Ecto neural progenitor cell (in vitro differentiated cells): ENCODE data around the gene MRPS2.
"Not testable (repeated sequence)": the region's sequence is repeated elsewhere in the genome, so short reads cannot be mapped to it uniquely, and the experiment has no call there.

Experiments used
- DNase-seq: peaks from one replicate; pipeline ENCODE4 v3.0.0-alpha.2; 2018; ENCODE audit warnings: low spot score

Gene MRPS2

DNA sequence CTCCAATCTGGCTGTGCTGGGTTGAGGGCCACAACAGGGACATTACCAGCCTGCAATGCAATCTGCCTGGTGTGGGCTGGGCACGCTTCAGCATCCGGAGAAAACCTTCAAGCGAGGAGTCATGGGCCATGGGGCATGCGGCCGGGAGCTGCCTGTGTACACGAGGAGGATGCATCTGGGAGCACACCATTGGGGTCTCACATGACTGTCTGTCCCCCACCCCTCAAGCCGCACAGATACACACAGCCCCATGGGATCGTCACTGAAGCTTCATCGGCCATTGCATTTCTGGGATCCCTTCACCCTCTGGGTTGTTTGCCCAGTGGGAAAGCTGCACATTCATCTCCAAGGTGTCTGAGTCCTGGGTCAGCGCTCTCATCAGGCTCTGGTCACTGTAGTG lies 30.6 kb downstream of the MRPS2 start:
- no peak for DNase-seq

DNA sequence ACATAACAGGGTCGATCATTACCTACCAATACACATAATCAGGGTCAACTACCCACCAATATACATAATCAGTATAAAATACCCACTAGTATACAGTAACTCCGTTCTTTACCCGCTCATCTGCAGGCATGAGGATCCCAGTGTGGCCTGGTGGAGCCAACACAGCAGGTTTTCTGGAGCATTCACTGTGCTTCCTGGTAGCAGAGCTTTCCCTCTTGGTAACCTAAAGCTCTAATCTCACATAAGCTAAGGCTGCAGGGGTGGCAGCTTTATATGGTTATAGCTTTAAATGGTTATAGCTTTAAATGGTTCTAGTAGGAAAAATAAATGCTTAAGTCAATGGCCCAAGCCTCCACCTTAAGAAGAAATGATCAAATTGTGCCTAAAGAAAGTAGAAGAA lies 32.6 kb downstream of the MRPS2 start:
- DNase-seq: no peak

- DNase-seq: no peak
Measured at GRCh38 chr9:135533674-135534073, 33.2 kb downstream of the MRPS2 start.

DNA sequence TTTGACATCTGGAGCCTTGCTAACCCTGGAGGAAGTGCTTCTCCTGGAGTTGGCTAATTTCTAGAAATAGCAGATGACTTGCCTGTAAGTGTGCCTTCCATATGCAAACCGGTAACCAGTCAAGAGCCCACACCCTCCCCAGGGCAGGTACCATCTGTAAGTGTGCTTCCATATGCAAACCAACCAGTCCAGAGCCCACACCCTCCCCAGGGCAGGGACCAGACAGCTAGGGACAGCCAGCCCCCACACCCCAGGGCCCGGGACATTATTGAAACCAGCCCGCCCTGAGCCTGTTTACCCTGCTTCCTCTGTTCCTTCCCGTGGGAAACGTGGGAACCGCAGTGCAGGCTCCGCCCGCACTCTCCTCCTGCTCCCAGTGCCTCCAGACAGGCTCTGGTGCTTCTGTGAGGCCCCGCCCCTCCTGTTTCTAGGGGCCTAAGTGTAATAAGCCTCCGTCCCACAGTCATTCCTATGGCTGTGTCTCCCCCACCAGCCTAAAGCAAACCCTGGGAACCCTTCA lies 33.8 kb downstream of the MRPS2 start:
- peak; percentile 44 for DNase-seq

- not testable (repeated sequence) for DNase-seq
Measured at GRCh38 chr9:135534826-135535225, 34.3 kb downstream of the MRPS2 start.

- peak; percentile 29 for DNase-seq
Measured at GRCh38 chr9:135535631-135536030, 35.1 kb downstream of the MRPS2 start.

DNA sequence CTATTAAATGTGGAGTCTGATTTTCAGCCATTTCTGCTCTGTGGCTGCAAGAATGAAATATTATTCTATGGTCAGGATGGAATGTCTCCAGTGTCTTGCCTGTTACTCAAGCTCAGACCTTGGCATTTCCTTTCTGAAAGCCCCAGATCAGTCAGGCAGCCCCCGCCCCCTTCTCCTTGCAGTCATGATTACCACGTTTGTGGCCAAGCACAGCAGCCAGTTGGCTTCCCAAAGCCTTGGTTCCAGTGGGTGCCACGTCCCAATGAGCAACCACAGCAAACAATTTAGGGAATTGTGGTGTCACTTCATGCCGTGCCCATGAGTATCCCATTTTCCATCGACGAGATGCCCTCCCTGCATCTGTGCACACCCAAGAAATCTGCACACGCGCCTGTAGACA lies 35.7 kb downstream of the MRPS2 start:
- DNase-seq: peak; percentile 27

- DNase-seq: not testable (repeated sequence)
Measured at GRCh38 chr9:135543262-135543894, 42.9 kb downstream of the MRPS2 start.

DNA sequence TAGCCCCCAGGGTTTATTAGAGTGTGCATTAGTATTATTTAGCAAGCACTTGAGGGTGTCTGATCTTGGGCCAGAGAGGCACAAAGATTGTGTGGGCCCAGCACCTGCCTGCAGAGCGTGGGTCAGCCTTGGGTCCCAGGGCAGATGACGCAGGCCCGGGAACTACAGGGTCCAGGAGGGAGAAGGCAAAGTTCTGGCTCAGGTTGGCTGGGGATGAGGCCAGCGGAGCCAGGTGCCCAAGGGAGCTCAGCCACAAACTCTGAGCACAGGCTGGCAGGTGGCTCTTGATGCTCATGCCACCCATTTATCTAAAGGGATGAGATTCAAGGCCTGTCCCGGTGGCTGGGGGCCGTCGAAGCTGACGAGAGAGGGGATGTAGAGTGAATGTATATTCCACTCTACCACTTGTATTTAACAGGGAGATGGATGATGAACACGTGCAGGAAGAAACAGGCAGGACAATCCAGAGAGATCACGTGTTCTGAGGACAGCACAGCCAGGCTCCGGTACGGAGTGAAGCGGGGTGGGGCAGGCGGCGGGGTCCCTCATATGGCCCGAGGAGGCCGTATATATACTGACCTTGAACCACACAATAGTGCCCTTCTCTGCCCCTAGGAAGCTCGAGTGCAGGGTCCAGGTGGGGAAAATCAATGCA lies 44.6 kb downstream of the MRPS2 start:
- DNase-seq: peak; percentile 27

DNA sequence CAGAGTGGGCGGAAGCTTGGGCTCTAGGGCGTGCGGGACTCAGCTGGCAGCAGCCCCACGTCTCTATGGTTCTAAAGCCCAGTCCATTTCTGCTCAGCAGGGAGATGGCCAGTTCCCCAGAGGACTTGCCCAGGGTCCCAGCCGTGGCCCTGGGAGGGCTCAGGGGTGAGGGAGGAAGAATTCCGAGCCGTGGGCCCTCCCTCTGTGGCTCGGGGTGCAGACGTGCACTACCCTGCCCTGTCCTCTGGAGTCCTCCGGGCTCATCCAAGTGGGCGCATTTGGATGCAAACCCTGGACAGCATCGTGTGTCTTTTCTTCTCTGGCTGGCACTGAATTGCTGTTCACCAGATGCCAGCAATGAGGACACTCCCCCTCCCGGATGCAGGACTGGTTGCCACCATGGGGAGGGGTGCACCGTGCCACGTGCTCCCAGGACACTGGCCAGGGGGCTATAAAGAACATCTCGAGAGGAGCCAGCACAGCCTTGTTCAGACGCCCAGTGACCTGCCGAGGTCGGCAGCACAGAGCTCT lies 45.2 kb downstream of the MRPS2 start, which contains the start of gene OBP2A:
Gene OBP2A, plus strand, starts transcription at position 481 of the 531 bp plus-strand sequence. CDS start 55 bp downstream, outside the sequence.
- peak; percentile 41 for DNase-seq

- not testable (repeated sequence) for DNase-seq
Measured at GRCh38 chr9:135546792-135547617, 46.5 kb downstream of the MRPS2 start.

- peak; percentile 34 for DNase-seq
Measured at GRCh38 chr9:135547756-135548736, 47.6 kb downstream of the MRPS2 start.

DNA sequence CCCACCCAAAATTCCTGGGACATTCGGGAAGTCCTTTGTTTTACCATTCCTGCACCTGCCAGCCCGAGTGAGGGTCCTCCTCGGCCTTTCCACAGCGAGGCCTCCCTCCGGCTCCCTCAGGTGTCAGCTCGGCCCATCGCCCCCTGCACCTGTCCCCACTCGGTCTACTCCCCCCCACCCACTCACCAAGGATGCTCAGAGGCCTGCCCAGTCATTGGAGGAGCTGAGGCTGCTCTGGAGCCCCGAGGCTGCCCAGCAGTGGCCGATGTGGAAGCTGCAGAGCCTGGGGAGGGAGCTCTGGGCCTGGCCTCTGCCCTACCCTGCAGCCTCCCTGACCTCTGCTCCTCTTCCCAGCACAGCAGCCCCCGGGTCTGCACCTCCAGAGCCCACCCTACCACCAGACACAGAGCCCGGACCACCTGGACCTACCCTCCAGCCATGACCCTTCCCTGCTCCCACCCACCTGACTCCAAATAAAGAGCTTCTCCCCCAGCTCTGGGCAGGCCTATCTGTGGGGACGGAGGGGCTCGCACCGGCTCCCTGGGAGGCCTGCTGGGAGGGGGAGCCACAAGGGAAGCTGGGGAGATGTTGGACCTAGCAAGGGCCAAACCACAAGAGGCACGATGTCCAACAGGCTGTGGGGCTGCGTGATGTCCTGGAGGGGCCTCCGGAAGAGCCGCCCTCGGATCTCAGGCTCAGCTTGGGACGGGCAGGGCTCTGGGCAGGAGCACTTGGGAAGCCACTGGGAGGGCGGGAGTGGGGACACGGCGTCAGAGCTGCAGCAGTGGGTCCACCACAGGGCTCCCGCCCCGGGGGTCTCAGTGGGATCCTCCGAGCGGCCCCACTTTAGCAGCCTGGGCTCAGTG lies 49.2 kb downstream of the MRPS2 start:
- peak; percentile 45 for DNase-seq

GRCh38 chr9:135550344-135550918 lies 49.9 kb downstream of the MRPS2 start:
- DNase-seq: no peak

- DNase-seq: peak; percentile 39
Measured at GRCh38 chr9:135551031-135551430, 50.5 kb downstream of the MRPS2 start.

- peak; percentile 41 for DNase-seq
Measured at GRCh38 chr9:135551456-135551855, 51.0 kb downstream of the MRPS2 start.

DNA sequence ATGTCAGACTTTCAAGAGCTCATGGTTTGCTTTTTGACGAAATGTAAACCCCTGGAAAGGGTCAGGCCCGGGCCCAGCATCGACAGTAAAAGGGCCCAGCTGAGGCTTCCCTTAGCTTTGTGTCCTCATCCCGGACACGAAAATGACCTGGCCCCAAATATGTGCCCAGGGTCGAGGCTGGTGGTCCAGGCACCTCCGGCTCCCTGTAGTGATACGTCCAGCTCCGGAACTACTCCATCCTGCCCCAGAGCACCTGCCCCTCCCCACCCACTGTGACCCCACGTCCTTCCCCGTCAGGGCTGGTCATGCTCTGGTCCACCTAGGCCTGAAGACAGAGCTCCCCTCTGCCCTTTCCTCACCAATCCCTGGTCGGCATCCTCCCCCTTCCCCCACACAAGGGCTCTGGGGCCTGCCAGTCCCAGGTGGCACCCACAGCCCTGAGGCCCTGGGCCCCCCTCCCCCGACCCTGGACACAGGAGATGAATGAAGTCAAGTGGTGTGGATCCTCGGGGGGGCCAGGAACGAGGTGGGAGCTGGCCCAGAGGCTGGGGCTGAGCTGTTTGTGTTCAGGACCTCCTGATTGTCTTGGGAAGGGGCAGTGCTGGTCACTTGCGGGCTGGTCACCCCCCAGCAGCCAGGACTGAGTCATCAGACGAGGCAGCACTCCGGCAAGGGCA lies 51.7 kb downstream of the MRPS2 start:
- DNase-seq: peak; percentile 41

DNA sequence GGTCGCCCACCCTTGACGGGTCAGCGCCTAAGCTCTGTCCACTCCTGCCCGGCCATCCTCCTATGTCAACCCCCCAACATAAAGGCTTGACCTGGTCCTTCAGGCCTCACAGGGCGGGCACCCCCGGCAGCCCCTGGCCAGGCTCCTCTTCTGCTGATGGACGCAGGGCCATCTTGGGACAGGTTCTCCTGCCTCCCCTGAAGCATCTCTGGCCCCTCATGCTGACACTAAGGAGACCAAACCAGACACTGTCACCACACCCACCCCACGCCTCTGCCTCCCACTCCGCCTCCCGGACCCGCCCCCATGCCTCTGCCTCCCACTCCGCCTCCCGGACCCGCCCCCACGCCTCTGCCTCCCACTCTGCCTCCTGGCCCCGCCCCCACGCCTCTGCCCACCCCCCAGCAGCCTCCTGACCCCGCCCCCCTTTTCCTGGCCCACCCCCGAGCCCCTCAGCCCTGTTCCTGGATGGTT lies 52.3 kb downstream of the MRPS2 start:
- peak; percentile 47 for DNase-seq
